HG03095 (cell line): ENCODE results near the gene CRYBB3.
"Not testable (repeated sequence)": the region's sequence is repeated elsewhere in the genome, so short reads cannot be mapped to it uniquely, and the experiment has no call there.

ENCODE experiments used
- ATAC-seq: cut with Tn5 transposase; IDR thresholded peaks from one replicate; pipeline ENCODE4 v1.9.1; 2021; ENCODE audit warnings: moderate library complexity; ENCODE audit not compliant: unreplicated experiment

CRYBB3 gene

DNA sequence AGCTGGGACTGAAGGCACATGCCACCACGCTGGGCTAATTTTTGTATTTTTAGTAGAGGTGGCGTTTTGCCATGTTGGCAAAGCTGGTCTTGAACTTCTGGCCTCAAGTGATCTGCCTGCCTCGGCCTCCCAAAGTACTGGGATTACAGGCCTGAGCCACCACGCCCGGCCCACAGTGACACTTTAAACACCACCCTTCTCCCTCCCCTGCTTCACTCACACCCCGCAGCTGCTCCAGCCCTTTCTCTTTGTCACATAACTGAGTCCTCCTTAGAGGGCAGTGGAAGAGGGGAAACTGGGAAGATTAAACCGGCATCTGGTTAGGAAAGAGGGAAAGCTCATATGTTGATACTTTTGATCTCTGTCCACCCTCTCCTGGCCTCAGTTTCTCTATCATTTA is 4.9 kb downstream of the CRYBB3 start:
- not testable (repeated sequence) for ATAC-seq

DNA sequence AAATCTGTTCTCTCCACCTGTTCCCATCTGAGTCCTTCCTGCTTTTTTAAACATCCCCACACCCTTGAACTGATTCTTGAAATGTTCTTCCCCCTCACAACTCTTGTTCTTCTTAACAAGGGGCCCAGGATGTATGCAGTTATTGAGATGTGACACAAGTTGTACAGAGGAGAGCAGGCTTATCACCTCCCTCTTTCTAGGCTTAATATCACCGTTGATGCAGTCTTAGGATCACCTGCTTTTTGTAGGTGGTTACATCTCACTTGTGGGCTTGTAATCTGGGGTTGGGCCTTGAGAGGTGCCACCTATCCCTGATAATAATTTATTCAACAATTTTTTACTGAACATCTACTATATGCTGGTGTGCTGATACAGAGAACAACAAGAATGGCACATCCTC is 6.2 kb downstream of the CRYBB3 start:
- no peak for ATAC-seq

DNA sequence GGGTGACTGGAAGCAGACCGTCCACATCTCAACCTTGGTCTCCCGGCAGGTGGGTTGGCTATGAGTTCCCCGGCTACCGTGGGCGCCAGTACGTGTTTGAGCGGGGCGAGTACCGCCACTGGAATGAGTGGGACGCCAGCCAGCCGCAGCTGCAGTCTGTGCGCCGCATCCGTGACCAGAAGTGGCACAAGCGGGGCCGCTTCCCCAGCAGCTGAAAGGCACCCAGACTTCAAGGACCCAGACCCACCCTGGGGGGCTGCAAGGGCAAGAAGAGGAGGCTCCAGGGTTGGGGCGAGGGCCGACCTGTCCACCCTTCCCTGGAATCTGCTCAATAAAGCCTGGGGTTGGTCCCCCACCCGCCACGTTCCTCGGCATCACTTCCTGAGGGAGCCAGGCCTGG is 7.3 kb downstream of the CRYBB3 start:
- ATAC-seq, result no peak

DNA sequence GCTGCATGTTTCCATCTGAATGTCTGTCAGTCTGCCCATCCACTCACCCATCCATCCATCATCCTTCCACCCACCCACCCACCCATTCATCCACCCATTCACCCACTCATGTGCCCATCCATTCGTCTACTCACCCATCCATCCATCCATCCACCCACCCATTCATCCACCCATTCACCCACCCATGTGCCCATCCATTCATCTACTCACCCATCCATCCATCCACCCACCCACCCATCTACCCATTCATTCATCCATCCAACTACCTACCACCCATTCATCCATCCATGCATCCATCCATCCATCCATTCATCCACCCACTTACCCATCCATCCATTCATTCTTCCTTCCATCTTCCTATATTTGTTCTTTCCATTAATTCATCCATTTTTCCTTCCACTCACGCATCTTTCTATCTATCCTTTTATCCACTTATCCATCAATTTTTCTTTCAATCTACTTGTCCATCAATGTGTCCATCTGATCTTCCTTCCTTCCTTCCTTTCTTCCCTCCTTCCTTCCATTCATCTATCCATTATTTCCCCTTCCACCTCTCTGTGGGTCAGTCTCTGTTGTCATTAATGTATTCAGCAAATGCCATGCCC is 8.0 kb downstream of the CRYBB3 start:
- no peak for ATAC-seq

GRCh38 chr22:25208328-25208727 is 8.7 kb downstream of the CRYBB3 start:
- ATAC-seq, result no peak

DNA sequence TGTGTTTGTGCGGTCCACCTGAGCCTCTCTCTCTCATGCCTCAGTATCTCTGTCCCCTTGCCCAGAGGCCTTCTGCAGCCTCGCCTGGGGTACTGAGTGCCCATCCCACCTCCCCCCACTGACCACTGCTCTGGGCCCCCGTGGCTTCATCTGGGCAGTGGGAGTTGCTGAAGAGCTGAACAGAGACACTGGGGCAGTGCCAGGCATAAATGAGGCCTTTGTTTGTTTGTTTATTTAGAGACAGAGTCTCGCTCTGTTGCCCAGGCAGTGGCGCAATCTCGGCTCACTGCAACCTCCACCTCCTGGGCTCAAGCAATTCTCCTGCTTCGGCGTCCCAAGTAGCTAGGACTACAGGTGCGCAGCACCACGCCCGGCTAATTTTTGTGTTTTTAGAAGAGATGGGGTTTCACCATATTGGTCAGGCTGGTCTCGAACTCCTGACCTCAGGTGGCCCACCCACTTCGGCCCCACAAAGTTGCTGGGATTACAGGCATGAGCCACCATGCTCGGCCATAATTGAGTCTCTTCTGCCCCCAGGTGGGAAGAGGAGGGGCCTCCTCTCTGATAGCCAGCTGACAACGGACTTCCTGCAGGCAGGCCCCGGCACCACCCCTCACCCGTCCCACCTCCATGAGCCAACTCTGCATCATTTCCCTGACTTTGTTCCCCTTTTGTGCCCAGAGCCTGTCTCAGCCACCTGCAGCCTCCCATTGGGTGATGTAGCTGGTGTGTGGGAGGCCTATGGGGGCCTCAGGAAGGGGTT is 9.3 kb downstream of the CRYBB3 start:
- no peak for ATAC-seq

- no peak for ATAC-seq
Observed at GRCh38 chr22:25210793-25211192, 11.1 kb downstream of the CRYBB3 start.

DNA sequence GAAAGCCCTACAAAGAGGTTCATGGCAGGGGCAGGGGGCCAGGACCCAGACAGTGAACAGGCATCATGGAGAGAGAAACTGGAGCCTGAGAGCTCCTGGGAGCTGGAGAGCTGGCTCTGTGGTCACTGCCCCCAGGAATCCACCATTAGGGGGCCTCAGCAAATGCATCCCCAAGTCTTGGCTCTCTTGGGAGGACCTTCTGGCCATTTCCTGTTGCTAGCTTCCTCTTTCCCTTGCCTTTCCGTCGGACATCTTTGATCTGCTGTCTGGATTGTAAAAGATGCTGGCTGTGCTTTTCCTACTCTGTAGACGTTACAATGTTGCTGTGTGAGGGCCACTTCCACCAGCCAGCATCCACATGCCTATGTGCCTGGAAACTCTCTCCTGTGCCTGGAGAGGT is 12.7 kb downstream of the CRYBB3 start:
- ATAC-seq, result no peak

- no peak for ATAC-seq
Observed at GRCh38 chr22:25213221-25213620, 13.6 kb downstream of the CRYBB3 start.

DNA sequence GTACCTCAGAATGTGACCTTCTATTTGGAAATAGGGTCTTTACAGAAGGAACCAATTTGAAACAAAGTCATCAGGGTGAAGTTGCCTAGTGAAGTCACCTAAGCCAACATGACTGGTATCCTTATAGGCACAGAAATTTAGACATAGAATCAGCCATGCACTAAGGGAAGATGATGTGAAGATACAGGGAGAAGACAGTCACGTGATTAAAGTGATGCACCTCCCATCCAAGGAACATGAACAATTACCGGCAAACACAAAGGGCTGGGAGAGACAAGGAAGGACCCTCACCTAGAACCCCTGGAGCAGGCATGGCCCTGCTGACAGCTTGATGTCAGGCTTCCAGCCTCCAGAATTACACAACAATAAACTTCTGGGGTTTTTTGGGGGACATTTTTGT is 16.6 kb downstream of the CRYBB3 start:
- no peak for ATAC-seq

DNA sequence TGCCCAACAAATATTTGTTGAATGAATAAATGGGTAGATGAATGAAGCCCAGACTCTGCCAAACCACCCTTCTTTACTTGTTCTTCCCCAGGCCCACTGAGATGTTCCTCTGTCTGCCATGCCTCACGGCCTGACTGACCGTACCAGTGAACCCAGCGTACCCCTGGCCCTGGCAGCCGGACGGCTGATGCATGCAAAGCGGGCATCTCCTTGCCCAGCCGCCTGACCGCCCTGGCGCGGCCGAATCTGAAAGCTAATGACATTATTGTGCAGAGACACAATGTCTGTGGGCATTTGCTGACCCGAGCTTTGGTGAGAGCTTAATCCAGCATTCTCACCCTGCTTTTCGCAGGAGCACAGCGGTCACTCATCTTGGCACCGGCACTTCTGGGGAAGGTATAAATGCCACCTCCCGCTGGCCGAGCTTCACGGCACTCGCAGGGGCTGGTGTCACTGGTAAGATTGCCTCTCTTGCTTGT is 19.6 kb downstream of the CRYBB3 start, which contains the start of gene CRYBB2:
Gene CRYBB2 (plus strand): TSS at position 429 of the 479 bp plus-strand sequence. CDS start 1,791 bp downstream, outside the sequence.
- ATAC-seq, result no peak

GRCh38 chr22:25219948-25220442 is 20.3 kb downstream of the CRYBB3 start:
- no peak for ATAC-seq

DNA sequence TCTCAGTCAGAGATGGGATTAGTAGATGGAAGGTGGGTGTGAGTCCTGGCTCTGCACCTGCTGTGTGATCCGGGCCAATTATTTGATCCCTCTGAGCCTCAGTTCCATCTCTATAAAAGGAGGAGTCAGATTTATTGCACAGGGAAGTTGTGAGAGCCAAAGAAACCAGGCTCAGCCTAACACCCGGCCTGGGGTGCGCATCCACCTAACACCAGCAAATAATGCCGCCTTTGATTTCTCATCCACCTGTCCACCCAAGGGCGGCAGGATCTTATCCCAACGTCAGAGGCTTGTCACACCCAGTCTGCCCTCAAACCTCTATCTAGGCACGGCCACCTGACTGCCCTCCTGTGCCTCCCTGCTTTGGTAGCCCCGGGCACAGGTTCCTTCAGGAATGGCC is 22.1 kb downstream of the CRYBB3 start:
- no peak for ATAC-seq

- ATAC-seq, result no peak
Observed at GRCh38 chr22:25223269-25223850, 23.7 kb downstream of the CRYBB3 start.

GRCh38 chr22:25228822-25229221 is 29.2 kb downstream of the CRYBB3 start:
- ATAC-seq, result no peak

GRCh38 chr22:25230760-25231159 is 31.1 kb downstream of the CRYBB3 start:
- ATAC-seq, result not testable (repeated sequence)

GRCh38 chr22:25232301-25232700 is 32.6 kb downstream of the CRYBB3 start:
- no peak for ATAC-seq

- ATAC-seq, result not testable (repeated sequence)
Observed at GRCh38 chr22:25233706-25234105, 34.0 kb downstream of the CRYBB3 start.

GRCh38 chr22:25235547-25236290 is 36.1 kb downstream of the CRYBB3 start:
- ATAC-seq, result no peak

DNA sequence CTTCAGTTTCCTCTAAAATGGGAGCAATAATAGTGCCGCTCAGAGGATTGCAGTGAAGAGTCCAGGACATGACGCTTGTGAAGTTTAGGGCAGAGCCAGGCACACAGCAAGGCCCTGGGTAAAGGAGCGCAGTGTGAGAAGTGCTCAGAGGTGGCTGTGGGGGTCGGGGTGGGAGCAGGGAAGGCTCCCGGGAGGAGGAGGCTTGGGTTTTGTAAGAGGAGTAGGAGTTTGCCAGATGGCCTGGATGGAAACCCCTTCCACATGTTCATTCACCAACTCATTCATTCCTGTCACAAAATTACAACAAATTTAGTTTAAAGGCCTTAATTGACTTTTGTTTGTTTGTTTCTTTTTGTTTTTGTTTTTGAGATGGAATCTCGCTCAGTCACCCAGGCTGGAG is 36.8 kb downstream of the CRYBB3 start:
- ATAC-seq, result no peak

- ATAC-seq, result no peak
Observed at GRCh38 chr22:25237503-25237902, 37.8 kb downstream of the CRYBB3 start.
